ENCODE data around the gene ERP27. TPM values are rescaled to one million over a fixed set of nuclear protein-coding genes. Genes with fewer than 3 reads are reported as not detected.

ERP27 gene
- total and polyA plus RNA-seq, 2 of the 8 experiments (the other 6 are each of a cell fraction or from before 2014, with no cell fraction given) = not detected

DNA sequence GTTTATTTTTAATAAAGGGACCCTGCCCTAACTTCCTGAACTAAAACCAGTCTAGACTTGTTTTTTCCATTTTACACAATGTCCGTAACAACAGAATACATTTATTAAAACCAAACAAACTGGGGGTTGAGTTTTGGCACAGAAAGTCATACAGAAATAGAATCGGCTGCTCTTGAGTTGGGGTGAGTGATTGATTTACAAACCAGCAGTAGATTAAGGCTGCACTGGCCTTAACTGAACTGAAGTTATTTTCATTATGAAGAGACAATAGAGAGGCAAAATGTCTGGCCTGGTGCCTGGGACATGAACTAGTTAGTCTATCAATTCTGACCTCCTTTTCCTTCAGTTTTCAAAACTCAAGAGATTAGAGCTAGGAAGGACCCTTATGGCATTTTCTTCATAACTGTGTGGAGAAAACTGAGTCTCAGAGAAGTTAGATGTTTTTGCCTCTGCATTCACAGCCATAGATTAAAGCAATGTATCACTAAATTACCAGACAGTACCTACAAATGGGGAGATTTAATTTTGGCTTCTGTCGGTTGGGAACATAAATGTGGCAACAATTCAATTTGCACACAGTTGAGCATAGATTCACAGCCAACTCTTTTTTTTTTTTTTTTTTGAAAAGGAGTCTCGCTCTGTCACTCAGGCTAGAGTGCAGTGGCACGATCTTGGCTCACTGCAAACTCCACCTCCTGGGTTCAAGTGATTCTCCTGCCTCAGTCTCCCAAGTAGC lies 32.9 kb downstream of the ERP27 start (continued):
- no peak for TF ChIP-seq RFX5 (IDR thresholded peaks at IDR 0.05; ENCODE audit: borderline replicate concordance, low read depth, low read length)
- TF ChIP-seq RAD21 (IDR thresholded peaks at IDR 0.05 in 1 of 2, conservative IDR thresholded peaks at IDR 0.05 in 1 of 2; ENCODE audit: low read depth in 2 of 2, low read length in 2 of 2) = no peak
- TF ChIP-seq SUZ12 (IDR thresholded peaks at IDR 0.05; ENCODE audit: low read length) = no peak
- TF ChIP-seq SIN3A (conservative IDR thresholded peaks at IDR 0.05 in 1 of 2, IDR thresholded peaks at IDR 0.05 in 1 of 2; ENCODE audit: low read depth in 1 of 2, low read length in 2 of 2) = no peak
- no peak for TF ChIP-seq SP1 (IDR thresholded peaks at IDR 0.05; ENCODE audit: low read depth, low read length)
- no peak for TF ChIP-seq ASH2L (IDR thresholded peaks at IDR 0.05; ENCODE audit: low read length)
- no peak for TF ChIP-seq GABPA (IDR thresholded peaks at IDR 0.05; ENCODE audit: borderline replicate concordance, insufficient read depth, low read length)
- TF ChIP-seq CBX5 (IDR thresholded peaks at IDR 0.05; ENCODE audit: low read depth, low read length) = no peak
- TF ChIP-seq, protein P1, sequence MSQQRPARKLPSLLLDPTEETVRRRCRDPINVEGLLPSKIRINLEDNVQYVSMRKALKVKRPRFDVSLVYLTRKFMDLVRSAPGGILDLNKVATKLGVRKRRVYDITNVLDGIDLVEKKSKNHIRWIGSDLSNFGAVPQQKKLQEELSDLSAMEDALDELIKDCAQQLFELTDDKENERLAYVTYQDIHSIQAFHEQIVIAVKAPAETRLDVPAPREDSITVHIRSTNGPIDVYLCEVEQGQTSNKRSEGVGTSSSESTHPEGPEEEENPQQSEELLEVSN (IDR thresholded peaks at IDR 0.05) = no peak
- no peak for TF ChIP-seq YY1 (IDR thresholded peaks at IDR 0.05; ENCODE audit: low read depth, low read length)

All from H1 (cell line).